Stimulated activated CD8-positive, alpha-beta memory T cell treated with anti-CD3 and anti-CD28 coated beads, Interleukin-4, amount 100 ng/mL, for 4 hours (primary cell): ENCODE measurements around the gene CALCOCO2.
"Not testable (repeated sequence)": the region's sequence is repeated elsewhere in the genome, so short reads cannot be mapped to it uniquely, and the experiment has no call there.

Experiments used
- DNase-seq, 2 donors: peaks; one replicate each; pipeline ENCODE4 v3.0.0-alpha.2; 2020; ENCODE audit warnings: low read depth in 2 of 2, low spot score in 1 of 2

CALCOCO2 gene

DNA sequence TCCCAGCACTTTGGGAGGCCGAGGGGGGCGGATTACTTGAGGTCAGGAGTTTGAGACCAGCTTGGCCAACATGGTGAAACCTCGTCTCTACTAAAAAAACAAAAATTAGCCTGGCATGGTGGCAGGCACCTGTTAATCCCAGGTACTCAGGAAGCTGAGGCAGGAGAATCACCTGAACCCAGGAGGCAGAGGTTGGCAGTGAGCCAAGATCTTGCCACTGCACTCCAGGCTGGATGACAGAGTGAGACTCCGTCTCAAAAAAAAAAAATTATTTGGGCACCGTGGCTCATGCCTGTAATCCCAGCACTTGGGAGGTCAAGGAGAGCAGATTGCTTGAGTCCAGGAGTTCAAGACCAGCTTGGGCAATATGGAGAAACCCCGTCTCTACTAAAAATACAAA lies 9.9 kb upstream of the CALCOCO2 start:
- not testable (repeated sequence) for DNase-seq

DNA sequence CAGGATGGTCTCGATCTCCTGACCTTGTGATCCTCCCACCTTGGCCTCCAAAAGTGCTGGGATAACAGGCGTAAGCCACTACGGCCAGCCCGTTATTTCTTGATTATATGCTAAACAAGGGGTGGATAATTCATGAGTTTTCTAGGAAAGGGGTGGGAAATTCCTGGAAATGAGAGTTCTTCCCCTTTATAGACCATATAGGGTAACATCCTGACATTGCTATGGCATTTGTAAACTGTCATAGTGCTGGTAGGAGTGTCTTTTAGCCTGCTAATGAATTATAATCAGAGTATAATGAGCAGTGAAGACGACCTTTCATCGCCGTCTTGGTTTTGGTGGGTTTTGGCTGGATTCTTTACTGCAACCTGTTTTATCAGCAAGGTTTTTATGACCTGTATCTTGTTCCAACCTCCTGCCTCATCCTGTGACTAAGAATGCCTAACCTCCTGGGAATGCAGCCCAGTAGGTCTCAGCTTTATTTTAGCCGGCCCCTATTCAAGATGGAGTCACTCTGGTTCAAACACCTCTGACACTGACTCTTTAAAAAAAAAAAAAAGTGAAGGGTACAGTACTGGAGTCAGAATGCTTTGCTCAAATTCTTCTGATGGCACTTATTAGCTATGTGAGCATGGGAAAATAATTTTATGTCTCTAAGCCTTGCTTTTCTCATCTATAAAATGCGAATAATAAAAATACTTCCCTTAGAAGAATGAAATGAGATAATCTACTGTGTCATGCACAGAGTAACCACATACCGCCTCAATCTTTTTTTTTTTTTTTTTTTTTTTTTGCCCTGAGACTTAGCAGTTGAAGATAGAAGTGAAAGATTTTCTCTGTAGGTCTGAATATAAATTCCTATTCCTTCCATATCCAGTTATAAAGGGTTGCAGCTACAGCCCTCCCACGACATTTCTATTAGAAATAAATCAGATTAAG lies 5.1 kb upstream of the CALCOCO2 start:
- DNase-seq = no peak

DNA sequence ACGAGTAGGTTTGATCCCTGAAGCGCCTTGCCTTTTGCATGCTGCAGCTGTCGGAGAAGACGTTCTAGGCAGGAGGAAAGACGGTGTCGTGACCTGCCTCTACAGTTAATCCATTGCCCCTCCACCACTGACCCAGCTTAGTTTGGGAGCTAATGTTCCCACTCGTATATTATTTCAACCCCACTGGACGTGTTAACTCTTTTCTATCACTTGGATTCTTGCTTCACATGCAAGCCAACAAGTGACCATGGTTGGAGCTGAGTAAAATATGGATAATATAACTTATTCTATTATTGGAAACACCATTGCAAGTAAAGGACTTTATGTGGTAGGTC lies 681 bp downstream of the CALCOCO2 start:
- DNase-seq = no peak

GRCh38 chr17:48834973-48835372 lies 4.1 kb downstream of the CALCOCO2 start:
- no peak for DNase-seq

GRCh38 chr17:48835971-48836370 lies 5.1 kb downstream of the CALCOCO2 start:
- DNase-seq = no peak

GRCh38 chr17:48837458-48837857 lies 6.6 kb downstream of the CALCOCO2 start:
- DNase-seq = not testable (repeated sequence)

GRCh38 chr17:48840441-48840840 lies 9.6 kb downstream of the CALCOCO2 start:
- no peak for DNase-seq

DNA sequence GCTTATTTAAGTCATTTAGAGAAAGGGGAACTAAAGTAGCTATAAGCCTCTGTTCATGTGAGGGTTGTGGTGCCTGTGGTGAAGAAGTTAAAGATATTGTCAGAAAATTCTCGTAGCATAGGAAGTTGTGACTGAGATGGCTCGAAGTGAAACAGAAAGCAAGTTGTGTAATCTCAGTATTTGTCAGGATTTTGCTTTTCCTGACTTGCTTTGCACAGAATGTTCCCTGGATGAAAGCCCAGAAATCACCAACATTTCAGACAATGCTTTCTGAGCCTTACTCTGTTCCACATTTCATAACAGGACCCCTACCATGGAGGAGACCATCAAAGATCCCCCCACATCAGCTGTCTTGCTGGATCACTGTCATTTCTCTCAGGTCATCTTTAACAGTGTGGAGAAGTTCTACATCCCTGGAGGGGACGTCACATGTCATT lies 10.6 kb downstream of the CALCOCO2 start:
- no peak for DNase-seq

- no peak for DNase-seq
Measured at GRCh38 chr17:48842746-48843145, 11.9 kb downstream of the CALCOCO2 start.

DNA sequence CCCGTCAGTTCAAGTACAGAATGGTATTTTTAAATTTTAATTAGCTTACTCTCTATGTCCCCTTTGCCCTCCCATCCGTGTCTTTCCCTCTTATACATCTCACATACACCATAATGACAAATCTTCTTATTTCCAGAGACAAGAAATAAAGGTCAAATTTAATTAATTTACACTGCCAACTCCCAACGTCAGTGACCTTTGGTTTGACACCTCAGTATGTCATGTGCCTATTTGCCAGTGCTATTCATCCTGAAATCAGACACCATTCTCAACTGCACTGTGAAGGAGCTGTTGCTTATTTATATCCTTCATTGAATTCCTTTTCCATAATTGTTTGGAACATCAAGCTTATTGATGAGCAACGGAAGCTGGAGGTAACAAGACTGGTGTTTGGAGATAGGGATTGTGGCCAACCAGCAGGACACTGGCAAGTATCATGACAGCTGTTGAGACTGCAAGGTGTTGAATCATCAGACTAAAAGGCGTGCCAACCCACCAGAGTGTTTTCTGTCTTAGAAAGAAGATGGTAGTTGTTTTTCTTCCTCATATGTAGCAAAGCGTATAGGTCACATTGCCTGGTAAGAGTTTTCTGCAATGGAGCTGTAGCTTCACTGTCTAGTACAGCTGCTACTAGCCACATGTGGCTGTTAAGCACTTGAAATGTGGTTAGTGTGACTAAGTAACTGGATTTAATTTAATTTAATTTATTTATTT lies 12.5 kb downstream of the CALCOCO2 start:
- DNase-seq = no peak

- DNase-seq = no peak
Measured at GRCh38 chr17:48850792-48851323, 20.0 kb downstream of the CALCOCO2 start.

DNA sequence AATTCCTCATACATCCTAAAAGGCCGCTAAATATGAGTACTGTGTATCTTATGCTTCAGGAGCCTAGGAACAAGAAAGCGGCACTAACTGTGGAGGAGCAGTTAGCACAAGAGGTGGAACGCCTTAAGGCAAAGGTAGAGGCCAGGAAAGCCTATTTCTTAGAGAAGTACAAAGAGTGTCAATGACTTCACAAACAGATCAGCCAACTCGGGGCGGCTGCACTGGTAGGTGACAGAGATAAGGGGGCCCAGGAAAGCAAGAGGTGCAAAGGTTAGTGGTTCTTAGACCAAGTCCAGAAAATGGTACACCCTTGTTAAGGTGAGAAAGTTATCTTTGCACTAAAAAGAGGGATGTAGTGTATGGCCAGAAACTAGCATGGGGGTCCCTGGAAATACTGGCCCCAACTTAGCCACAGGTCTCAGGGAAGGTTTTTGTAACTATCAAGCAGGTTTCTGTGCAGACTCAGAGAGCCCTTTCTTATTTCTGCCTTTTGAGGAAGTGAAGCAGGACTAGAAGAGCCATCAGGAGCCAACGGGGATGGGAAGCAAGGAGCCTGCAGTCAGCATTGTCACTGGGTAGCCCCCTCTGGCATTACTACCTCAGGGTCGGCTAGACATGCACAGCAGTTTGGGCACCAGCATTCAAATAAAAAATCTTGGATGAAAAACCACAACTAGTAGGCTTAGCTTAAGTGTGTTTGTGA lies 24.1 kb downstream of the CALCOCO2 start:
- DNase-seq = no peak

- DNase-seq = no peak
Measured at GRCh38 chr17:48856122-48856821, 25.4 kb downstream of the CALCOCO2 start.

- DNase-seq = no peak
Measured at GRCh38 chr17:48860034-48860433, 29.2 kb downstream of the CALCOCO2 start.

GRCh38 chr17:48860456-48860855 lies 29.6 kb downstream of the CALCOCO2 start:
- no peak for DNase-seq

GRCh38 chr17:48868916-48869500 lies 38.2 kb downstream of the CALCOCO2 start:
- no peak for DNase-seq

DNA sequence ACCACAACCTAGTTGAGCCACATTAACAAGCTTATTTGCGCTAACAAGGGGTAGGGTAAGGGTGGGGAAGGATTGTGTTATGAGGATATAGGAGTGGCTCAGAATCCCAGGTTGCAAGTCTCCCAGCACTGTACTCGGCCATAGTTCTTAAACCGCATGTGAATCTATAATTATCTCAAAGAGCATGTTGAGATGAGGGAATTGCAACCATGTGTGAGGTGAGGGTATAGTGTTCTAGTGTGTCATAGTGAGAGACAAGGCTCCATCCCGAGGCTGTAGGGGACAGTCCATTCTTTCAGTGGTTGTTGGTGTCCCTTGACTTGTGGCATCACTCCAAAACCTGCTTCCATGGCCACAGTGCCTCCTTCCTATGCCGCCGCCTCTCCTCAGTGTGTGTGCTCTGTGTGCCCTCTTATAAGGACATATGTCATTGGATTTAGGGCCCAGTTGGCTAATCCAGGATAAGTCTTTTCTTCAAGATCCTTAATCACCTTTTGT lies 39.0 kb downstream of the CALCOCO2 start:
- no peak for DNase-seq

DNA sequence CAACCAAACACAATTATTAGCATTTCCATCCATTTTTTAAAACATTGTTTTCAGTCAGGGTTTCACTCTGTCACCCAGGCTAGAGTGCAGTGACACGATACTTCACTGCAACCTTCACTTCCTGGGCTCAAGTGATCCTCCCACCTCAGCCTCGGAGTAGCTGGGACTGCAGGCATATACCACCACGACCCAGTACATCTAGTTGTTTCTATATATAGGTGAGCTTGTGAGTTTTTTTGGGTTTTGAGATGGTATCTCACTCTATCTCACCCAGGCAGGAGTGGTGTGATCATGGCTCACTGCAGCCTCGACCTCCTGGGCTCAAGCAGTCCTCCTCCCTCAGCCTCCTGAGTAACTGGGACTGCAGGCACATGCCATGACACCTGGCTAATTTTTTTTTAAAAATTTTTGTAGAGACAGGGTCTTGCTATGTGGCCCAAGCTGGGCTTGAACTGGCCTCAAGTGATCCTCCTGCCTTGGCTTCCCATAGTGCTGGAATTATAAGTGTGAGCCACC lies 40.3 kb downstream of the CALCOCO2 start:
- no peak for DNase-seq

DNA sequence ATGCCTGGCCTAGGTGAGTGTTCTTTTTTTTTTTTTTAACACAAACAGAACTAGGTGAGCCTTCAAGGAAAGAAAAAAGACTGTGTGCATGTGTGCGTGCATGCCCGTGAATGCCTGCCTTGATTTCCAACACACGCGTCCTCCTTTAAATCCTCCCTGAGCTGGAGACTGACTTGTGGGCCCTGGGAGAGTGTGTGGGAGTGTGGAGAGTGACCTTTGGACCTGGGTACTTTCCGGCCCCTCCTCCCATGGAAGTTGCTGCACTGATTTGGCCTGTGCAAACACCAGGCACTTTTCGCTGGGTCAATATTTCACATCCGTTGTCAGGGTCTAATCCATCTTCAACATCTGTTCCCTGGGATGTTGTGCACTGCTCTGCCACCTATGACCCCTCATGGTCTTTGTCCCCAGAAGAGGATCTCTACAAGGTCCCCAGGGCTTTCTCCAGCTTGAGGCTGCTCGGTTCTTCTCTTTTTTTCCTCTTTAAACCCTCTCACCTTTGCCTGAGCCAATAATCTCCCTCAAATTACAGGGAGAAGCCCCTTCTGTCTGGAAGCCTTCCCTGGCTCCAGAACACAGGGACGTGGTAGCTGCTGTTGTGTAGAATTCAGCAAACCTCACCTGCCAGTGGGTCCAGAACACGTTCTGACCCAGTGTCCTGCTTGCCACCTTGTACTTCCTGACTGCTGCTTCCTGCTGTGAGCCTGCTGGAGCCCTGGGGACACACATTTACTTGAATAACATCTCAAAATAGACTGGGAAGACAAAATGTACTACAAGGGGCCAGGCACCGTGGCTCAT lies 40.9 kb downstream of the CALCOCO2 start:
- no peak for DNase-seq
